ENCODE measurements around the gene PIRT. TPM values are rescaled to one million over a fixed set of nuclear protein-coding genes. Genes with fewer than 3 reads are reported as not detected.

Gene PIRT
- total and polyA plus RNA-seq, 5 experiments from 2014 or later, result not detected

DNA sequence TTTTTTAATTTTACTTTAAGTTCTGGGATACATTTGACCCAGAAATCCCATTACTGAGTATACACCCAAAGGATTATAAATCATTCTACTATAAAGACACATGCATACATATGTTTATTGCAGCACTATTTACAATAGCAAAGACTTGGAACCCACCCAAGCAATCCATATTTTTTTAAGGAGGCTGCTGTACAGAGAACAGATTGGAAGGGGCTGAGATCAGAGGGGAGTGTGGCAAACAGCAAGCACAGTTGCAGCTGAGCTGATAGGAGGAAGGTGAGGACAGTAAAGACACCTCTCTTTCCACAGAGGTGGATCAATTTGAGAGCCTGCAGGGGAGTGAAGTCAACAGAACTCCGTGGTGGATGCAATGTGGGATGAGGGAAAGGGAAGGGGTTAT is 23.8 kb downstream of the PIRT start:
- peaks cover 1 to 13% (median 11%) of the 10 kb centered on the region in 5 donors for H3K27me3 Mint-ChIP-seq
- POLR2A ChIA-PET, result no interaction called here
- no peak for ATAC-seq
- H3K4me3 Mint-ChIP-seq, result no peak overlapping the region
- DNase-seq, result no peak
- H3K27ac Mint-ChIP-seq, result peak overlapping the region in 2 of 10 donors; percentile 45 to 71
- H3K36me3 Mint-ChIP-seq, result no peaks in the 10 kb centered on the region
- H3K9me3 Mint-ChIP-seq, result no peaks in the 10 kb centered on the region
- H3K4me1 Mint-ChIP-seq, result peaks cover 0 to 6% (median 0%) of the 10 kb centered on the region in 4 donors

- Mint-ChIP-seq H3K4me1 (peaks cover 0 to 6% (median 0%) of the 10 kb centered on the region in 4 donors), H3K27ac (no peak overlapping the region), H3K9me3 (no peaks in the 10 kb centered on the region), H3K27me3 (peaks cover 0 to 13% (median 11%) of the 10 kb centered on the region in 5 donors), H3K36me3 (no peaks in the 10 kb centered on the region), H3K4me3 (no peak overlapping the region)
- ATAC-seq, result no peak
- POLR2A ChIA-PET, result no interaction called here
- no peak for DNase-seq
These were observed 25.2 kb downstream of the PIRT start for GRCh38 chr17:10812674-10813073.

DNA sequence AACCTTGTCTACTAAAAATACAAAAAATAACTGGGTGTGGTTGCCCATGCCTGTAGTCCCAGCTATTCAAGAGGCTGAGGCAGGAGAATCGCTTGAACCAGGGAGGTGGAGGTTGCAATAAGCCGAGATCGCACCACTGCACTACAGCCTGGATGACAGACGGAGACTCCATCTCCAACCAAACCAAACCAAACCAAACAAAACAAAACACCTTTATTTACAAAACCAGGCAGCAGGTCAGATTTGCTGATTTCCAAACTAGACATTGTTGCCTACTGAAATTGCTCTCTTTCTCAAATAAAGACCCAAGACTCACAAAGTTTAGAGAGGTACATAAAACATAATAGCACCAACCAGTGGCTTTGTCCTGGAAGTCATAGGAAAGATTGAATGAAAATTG is 28.3 kb downstream of the PIRT start:
- no peak overlapping the region for H3K4me3 Mint-ChIP-seq
- H3K9me3 Mint-ChIP-seq, result no peaks in the 10 kb centered on the region
- H3K4me1 Mint-ChIP-seq, result peaks cover 0 to 4% (median 0%) of the 10 kb centered on the region in 4 donors
- no peak for ATAC-seq
- H3K36me3 Mint-ChIP-seq, result no peaks in the 10 kb centered on the region
- no peak overlapping the region for H3K27ac Mint-ChIP-seq
- no peak for DNase-seq
- POLR2A ChIA-PET, result interaction anchor here (0.9 kb wide), 1 partner anchor 12 kb away, joined by 3 read pairs; no protein-coding TSS in a partner anchor
- peaks cover 0 to 13% (median 8%) of the 10 kb centered on the region in 5 donors for H3K27me3 Mint-ChIP-seq

DNA sequence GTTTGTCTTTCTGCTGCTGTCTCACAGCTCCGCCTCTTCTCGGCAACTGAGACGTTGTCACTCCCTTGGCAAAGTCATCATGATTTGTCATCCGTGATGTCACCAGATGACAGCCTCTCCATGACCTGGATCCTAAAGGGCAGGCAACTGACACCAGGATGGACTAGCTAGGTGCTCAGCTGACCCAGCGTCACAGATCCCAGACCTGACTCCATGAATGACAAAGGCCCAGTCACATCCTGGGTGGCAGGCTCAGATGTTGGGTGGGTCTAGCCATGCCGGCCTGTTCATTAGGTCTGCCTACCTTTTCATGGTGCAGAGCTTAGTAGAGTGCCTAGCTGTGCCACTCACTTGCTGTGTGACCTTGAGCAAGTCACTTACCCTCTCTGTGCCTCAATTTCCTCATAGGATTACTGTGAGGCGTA is 30.2 kb downstream of the PIRT start:
- Mint-ChIP-seq H3K27me3 (peaks cover 0 to 8% (median 5%) of the 10 kb centered on the region in 5 donors), H3K27ac (no peak overlapping the region), H3K9me3 (no peaks in the 10 kb centered on the region), H3K4me1 (peaks cover 0 to 4% (median 0%) of the 10 kb centered on the region in 4 donors), H3K4me3 (no peak overlapping the region), H3K36me3 (no peaks in the 10 kb centered on the region)
- POLR2A ChIA-PET, result no interaction called here
- ATAC-seq, result no peak
- no peak for DNase-seq

GRCh38 chr17:10806545-10807262 is 31.2 kb downstream of the PIRT start:
- Mint-ChIP-seq H3K27ac (no peak overlapping the region), H3K4me1 (no peaks in the 10 kb centered on the region)

GRCh38 chr17:10805911-10806310 is 32.0 kb downstream of the PIRT start:
- ATAC-seq (no peak), DNase-seq (no peak)
- H3K27me3 Mint-ChIP-seq, result peaks cover 0 to 3% (median 0%) of the 10 kb centered on the region in 5 donors
- H3K36me3 Mint-ChIP-seq, result no peaks in the 10 kb centered on the region
- no peaks in the 10 kb centered on the region for H3K9me3 Mint-ChIP-seq
- H3K27ac Mint-ChIP-seq, result peak overlapping the region in 1 of 10 donors; percentile 47
- POLR2A ChIA-PET, result no interaction called here
- no peaks in the 10 kb centered on the region for H3K4me1 Mint-ChIP-seq
- no peak overlapping the region for H3K4me3 Mint-ChIP-seq

More at GRCh38 chr17:10806545-10807262, 31.2 kb downstream of the PIRT start:
- Mint-ChIP-seq H3K36me3 (no peaks in the 10 kb centered on the region), H3K9me3 (no peaks in the 10 kb centered on the region), H3K4me3 (no peak overlapping the region), H3K27me3 (peaks cover 0 to 3% (median 0%) of the 10 kb centered on the region in 5 donors)
- no peak for DNase-seq
- ATAC-seq, result no peak
- POLR2A ChIA-PET, result no interaction called here

DNA sequence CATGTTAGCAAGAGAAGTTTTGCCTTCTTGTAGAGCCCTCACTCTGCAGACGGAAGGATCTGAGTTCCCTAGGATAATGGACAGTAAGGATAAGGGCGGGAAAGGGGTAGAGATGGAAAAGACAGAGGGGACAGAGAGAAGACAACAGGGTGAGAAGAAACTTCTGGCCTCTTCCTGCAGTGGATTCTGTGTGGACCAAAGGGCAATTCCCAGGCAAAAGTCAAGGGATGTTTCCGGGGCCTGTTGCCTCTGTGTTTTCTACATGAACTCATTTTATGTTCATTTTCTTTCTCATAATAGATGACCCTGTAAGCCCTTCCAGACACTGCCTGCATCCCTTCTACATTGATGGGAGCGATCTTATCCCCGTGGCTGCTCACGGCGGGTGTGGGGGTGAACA is 33.3 kb downstream of the PIRT start:
- ATAC-seq (no peak), DNase-seq (no peak)
- H3K4me3 Mint-ChIP-seq, result no peak overlapping the region
- no peaks in the 10 kb centered on the region for H3K36me3 Mint-ChIP-seq
- H3K9me3 Mint-ChIP-seq, result no peaks in the 10 kb centered on the region
- no peak overlapping the region for H3K27ac Mint-ChIP-seq
- POLR2A ChIA-PET, result no interaction called here
- H3K27me3 Mint-ChIP-seq, result peaks cover 0 to 3% (median 0%) of the 10 kb centered on the region in 5 donors
- no peaks in the 10 kb centered on the region for H3K4me1 Mint-ChIP-seq

- H3K9me3 Mint-ChIP-seq, result no peaks in the 10 kb centered on the region
- peaks cover 0 to 3% (median 0%) of the 10 kb centered on the region in 5 donors for H3K27me3 Mint-ChIP-seq
- POLR2A ChIA-PET, result no interaction called here
- peak within 1 kb of the TSS in 1 of 10 donors; percentile 75 for H3K27ac Mint-ChIP-seq
- H3K4me3 Mint-ChIP-seq, result no peak within 1 kb of the TSS
- ATAC-seq (no peak), DNase-seq (no peak)
- H3K4me1 Mint-ChIP-seq, result no peaks in the 10 kb centered on the region
- no peaks in the 10 kb centered on the region for H3K36me3 Mint-ChIP-seq
These were observed 33.9 kb downstream of the PIRT start, which contains the start of gene TMEM238L for GRCh38 chr17:10803830-10804475. TMEM238L (minus strand) TSS chr17:10804099; CDS start chr17:10803963, 136 bp downstream.

GRCh38 chr17:10803350-10803749 is 34.5 kb downstream of the PIRT start:
- no peaks in the 10 kb centered on the region for H3K9me3 Mint-ChIP-seq
- no peak overlapping the region for H3K4me3 Mint-ChIP-seq
- H3K36me3 Mint-ChIP-seq, result no peaks in the 10 kb centered on the region
- ATAC-seq, result no peak
- DNase-seq, result no peak
- H3K27ac Mint-ChIP-seq, result no peak overlapping the region
- no peaks in the 10 kb centered on the region for H3K4me1 Mint-ChIP-seq
- H3K27me3 Mint-ChIP-seq, result peaks cover 0 to 3% (median 0%) of the 10 kb centered on the region in 5 donors
- POLR2A ChIA-PET, result no interaction called here

DNA sequence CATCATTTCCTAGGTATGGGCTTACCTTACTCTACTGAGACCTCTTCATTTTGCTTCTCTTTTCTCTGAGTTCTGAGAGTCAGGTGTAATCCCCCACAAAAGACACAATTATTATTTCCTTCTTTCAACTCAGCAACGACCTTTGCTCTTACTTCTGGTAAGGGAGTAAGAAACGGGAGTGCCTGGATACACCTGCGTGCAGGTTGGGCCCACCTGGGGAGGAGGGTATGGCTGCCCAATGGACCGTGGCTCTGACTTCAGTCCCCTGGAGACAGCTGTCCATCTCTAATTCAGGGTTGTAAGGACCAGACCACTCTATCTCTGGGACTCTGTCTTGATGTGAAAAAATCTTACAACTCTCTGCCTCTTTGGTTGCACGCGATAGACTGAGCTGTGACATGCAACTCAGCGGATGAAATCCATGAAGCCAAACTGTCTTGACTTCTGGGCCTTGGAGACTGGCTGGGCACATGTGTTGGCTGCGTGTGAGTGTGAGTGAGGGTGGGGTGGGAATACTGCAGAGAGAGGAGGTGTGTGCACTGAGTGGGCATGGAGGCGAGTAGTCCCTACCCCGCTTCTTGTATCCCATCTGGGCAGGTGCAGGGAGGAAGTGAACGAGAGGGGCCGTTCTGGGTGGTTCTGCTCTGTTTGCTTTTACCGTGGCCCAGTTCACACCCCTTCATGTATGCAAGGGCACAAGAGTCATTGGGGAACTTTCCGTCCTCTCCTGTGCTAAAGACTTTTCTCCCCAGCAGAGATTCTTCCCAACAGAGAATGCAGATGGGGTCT is 35.2 kb downstream of the PIRT start:
- Mint-ChIP-seq H3K36me3 (no peaks in the 10 kb centered on the region), H3K27ac (peak overlapping the region in 1 of 10 donors; percentile 75), H3K4me1 (no peaks in the 10 kb centered on the region), H3K9me3 (no peaks in the 10 kb centered on the region), H3K4me3 (no peak overlapping the region), H3K27me3 (peaks cover 0 to 3% (median 0%) of the 10 kb centered on the region in 5 donors)
- ATAC-seq (no peak), DNase-seq (no peak)
- POLR2A ChIA-PET, result no interaction called here

- Mint-ChIP-seq H3K4me3 (no peak overlapping the region), H3K4me1 (no peaks in the 10 kb centered on the region), H3K9me3 (no peaks in the 10 kb centered on the region), H3K27me3 (peaks cover 0 to 1% (median 0%) of the 10 kb centered on the region in 5 donors), H3K36me3 (no peaks in the 10 kb centered on the region), H3K27ac (no peak overlapping the region)
- no peak for ATAC-seq
- POLR2A ChIA-PET, result no interaction called here
- DNase-seq, result no peak
These were observed 38.5 kb downstream of the PIRT start for GRCh38 chr17:10799407-10799806.

DNA sequence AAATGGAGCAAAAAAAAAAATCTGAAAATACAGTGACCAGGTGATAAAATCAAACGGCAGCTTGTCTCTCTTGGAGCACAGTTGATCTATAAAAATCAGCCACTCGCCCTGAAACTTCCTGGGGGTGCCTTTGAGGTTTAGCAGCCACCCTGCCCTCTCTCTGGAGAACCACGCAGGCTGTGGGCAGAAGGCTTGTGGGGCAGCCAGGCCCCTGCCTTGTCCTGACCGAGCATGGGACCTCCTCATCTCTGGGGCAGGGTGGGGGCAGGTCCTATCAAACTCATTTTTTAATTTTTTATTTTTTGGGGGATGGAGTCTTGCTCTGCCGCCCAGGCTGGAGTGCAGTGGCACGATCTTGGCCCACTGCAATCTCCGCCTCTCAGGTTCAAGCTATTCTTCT is 39.0 kb downstream of the PIRT start:
- H3K36me3 Mint-ChIP-seq, result no peaks in the 10 kb centered on the region
- H3K4me3 Mint-ChIP-seq, result no peak overlapping the region
- no peaks in the 10 kb centered on the region for H3K4me1 Mint-ChIP-seq
- peaks cover 0 to 1% (median 0%) of the 10 kb centered on the region in 5 donors for H3K27me3 Mint-ChIP-seq
- POLR2A ChIA-PET, result no interaction called here
- no peak overlapping the region for H3K27ac Mint-ChIP-seq
- ATAC-seq (no peak), DNase-seq (no peak)
- H3K9me3 Mint-ChIP-seq, result no peaks in the 10 kb centered on the region

DNA sequence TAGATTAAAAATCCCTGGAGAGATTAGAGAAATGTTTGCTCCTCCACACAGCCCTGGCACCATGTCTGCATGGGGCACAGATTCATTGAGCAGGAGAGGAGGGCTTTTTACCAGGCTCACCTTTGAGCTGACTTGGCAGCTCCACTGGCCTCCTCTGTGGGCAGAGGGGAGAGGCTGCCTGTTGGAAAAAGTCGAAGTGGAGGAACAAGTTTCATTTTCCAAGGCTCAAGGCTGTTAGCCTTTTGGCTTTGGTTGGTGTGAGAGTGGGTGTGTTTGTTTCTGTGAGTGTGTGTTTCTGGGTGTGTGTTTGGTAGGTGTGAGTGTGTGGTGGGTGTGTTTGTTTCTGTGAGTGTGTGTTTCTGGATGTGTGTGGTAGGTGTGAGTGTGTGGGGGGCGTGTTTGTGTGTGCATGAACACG is 39.5 kb downstream of the PIRT start:
- DNase-seq (no peak), ATAC-seq (no peak)
- Mint-ChIP-seq H3K4me1 (no peaks in the 10 kb centered on the region), H3K27ac (no peak overlapping the region), H3K36me3 (no peaks in the 10 kb centered on the region), H3K27me3 (peaks cover 0 to 1% (median 0%) of the 10 kb centered on the region in 5 donors), H3K9me3 (no peaks in the 10 kb centered on the region), H3K4me3 (no peak overlapping the region)
- POLR2A ChIA-PET, result no interaction called here

Measured in naive thymus-derived CD8-positive, alpha-beta T cell (primary cell).